ENCODE results near the gene SLC35F3.

DNA sequence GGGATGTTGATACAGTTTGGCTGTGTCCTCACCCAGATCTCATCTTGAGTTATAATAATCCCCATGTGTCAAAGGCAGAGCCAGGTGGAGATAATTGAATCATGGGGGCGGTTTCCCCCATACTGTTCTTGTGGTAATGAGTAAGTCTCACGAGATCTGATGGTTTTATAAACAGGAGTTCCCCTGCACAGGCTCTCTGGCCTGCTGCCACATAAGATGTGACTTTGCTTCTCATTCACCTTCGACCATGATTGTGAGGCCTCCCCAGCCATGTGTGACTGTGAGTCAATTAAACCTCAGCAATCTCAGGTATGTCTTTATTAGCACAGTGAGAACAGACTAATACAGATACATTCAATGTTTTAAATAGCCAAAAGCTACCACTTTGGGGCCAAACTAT is 41.1 kb downstream of the SLC35F3 start:
- TF ChIP-seq POLR2AphosphoS5 (IDR thresholded peaks at IDR 0.05; ENCODE audit: low read depth, low read length) (no peak), REST (IDR thresholded peaks at IDR 0.05; ENCODE audit: insufficient read depth in 1 of 2, low read depth in 2 of 2, low read length in 1 of 2) (no peak), CTCF (IDR thresholded peaks at IDR 0.05) (no peak), SIN3A (IDR thresholded peaks at IDR 0.05; ENCODE audit: borderline replicate concordance, insufficient read depth, low read depth, low read length) (no peak), TCF7L2 (IDR thresholded peaks at IDR 0.05; ENCODE audit: low read depth, low read length) (no peak)
